Activated naive CD8-positive, alpha-beta T cell treated with anti-CD3 and anti-CD28 coated beads, Interleukin-2, amount 50 U/mL, for 24 hours (primary cell): ENCODE results near the gene SP100.
"Not testable (repeated sequence)": the region's sequence is repeated elsewhere in the genome, so short reads cannot be mapped to it uniquely, and the experiment has no call there.

ENCODE experiments used
- ATAC-seq: fragments of 150-1000 bp; cut with Tn5 transposase; one replicate; pipeline ENCODE4 v1.10.0; 2021
- DNase-seq: peaks from one replicate; pipeline ENCODE4 v3.0.0; 2021
- H3K27ac Mint-ChIP-seq: one replicate; pipeline ENCODE4 v1.8.0; 2021; ENCODE audit warnings: mild to moderate bottlenecking, mixed read lengths
- H3K27me3 Mint-ChIP-seq: one replicate; pipeline ENCODE4 v1.8.0; 2021; ENCODE audit warnings: mixed read lengths
- H3K36me3 Mint-ChIP-seq: one replicate; pipeline ENCODE4 v1.8.0; 2021; ENCODE audit warnings: low read depth, mixed read lengths
- H3K4me1 Mint-ChIP-seq: one replicate; pipeline ENCODE4 v1.8.0; 2021; ENCODE audit warnings: mixed read lengths
- H3K4me3 Mint-ChIP-seq: one replicate; pipeline ENCODE4 v1.8.0; 2021; ENCODE audit warnings: mild to moderate bottlenecking, moderate library complexity, mixed read lengths
- H3K9me3 Mint-ChIP-seq: one replicate; pipeline ENCODE4 v1.8.0; 2021; ENCODE audit warnings: mixed read lengths

The SP100 gene

GRCh38 chr2:230457793-230458192, 41.8 kb downstream of the SP100 start:
- H3K36me3 Mint-ChIP-seq = peaks cover 89% of the 10 kb centered on the region
- peak overlapping the region; percentile 77 for H3K27ac Mint-ChIP-seq
- no peak for DNase-seq
- H3K27me3 Mint-ChIP-seq = no peaks in the 10 kb centered on the region
- peaks cover 23% of the 10 kb centered on the region for H3K9me3 Mint-ChIP-seq
- peaks cover 61% of the 10 kb centered on the region for H3K4me1 Mint-ChIP-seq
- peak; percentile 55 for ATAC-seq
- H3K4me3 Mint-ChIP-seq = no peak overlapping the region

GRCh38 chr2:230459216-230459615, 43.2 kb downstream of the SP100 start:
- peaks cover 18% of the 10 kb centered on the region for H3K9me3 Mint-ChIP-seq
- H3K36me3 Mint-ChIP-seq = peaks cover 88% of the 10 kb centered on the region
- H3K4me1 Mint-ChIP-seq = peaks cover 47% of the 10 kb centered on the region
- no peak overlapping the region for H3K4me3 Mint-ChIP-seq
- DNase-seq = no peak
- ATAC-seq = no peak
- H3K27me3 Mint-ChIP-seq = no peaks in the 10 kb centered on the region
- H3K27ac Mint-ChIP-seq = peak overlapping the region; percentile 27

- no peaks in the 10 kb centered on the region for H3K27me3 Mint-ChIP-seq
- H3K36me3 Mint-ChIP-seq = peaks cover 81% of the 10 kb centered on the region
- peaks cover 7% of the 10 kb centered on the region for H3K9me3 Mint-ChIP-seq
- DNase-seq (no peak), ATAC-seq (no peak)
- no peak overlapping the region for H3K4me3 Mint-ChIP-seq
- peaks cover 38% of the 10 kb centered on the region for H3K4me1 Mint-ChIP-seq
- peak overlapping the region; percentile 96 for H3K27ac Mint-ChIP-seq
Observed at GRCh38 chr2:230471074-230471473, 55.1 kb downstream of the SP100 start.

- H3K4me3 Mint-ChIP-seq = peak overlapping the region; percentile 48
- peaks cover 7% of the 10 kb centered on the region for H3K9me3 Mint-ChIP-seq
- peak overlapping the region; percentile 96 for H3K27ac Mint-ChIP-seq
- peaks cover 73% of the 10 kb centered on the region for H3K36me3 Mint-ChIP-seq
- peaks cover 38% of the 10 kb centered on the region for H3K4me1 Mint-ChIP-seq
- ATAC-seq = peak; percentile 98
- DNase-seq = peak; percentile 46
- no peaks in the 10 kb centered on the region for H3K27me3 Mint-ChIP-seq
Observed at GRCh38 chr2:230472621-230473018, 56.6 kb downstream of the SP100 start.

GRCh38 chr2:230473378-230473777, 57.4 kb downstream of the SP100 start:
- no peak overlapping the region for H3K4me3 Mint-ChIP-seq
- no peaks in the 10 kb centered on the region for H3K27me3 Mint-ChIP-seq
- DNase-seq (no peak), ATAC-seq (peak; percentile 34)
- H3K27ac Mint-ChIP-seq = peak overlapping the region; percentile 96
- H3K36me3 Mint-ChIP-seq = peaks cover 69% of the 10 kb centered on the region
- H3K9me3 Mint-ChIP-seq = peaks cover 7% of the 10 kb centered on the region
- peaks cover 38% of the 10 kb centered on the region for H3K4me1 Mint-ChIP-seq

- peaks cover 38% of the 10 kb centered on the region for H3K4me1 Mint-ChIP-seq
- no peaks in the 10 kb centered on the region for H3K27me3 Mint-ChIP-seq
- H3K36me3 Mint-ChIP-seq = peaks cover 63% of the 10 kb centered on the region
- no peak for ATAC-seq
- DNase-seq = no peak
- peak overlapping the region; percentile 1 for H3K27ac Mint-ChIP-seq
- H3K4me3 Mint-ChIP-seq = no peak overlapping the region
- peaks cover 7% of the 10 kb centered on the region for H3K9me3 Mint-ChIP-seq
Observed at GRCh38 chr2:230475143-230475542, 59.1 kb downstream of the SP100 start.

GRCh38 chr2:230485801-230486341, 69.9 kb downstream of the SP100 start:
- H3K4me1 Mint-ChIP-seq = no peaks in the 10 kb centered on the region
- DNase-seq (no peak), ATAC-seq (no peak)
- no peak overlapping the region for H3K27ac Mint-ChIP-seq
- H3K27me3 Mint-ChIP-seq = no peaks in the 10 kb centered on the region
- peaks cover 75% of the 10 kb centered on the region for H3K36me3 Mint-ChIP-seq
- no peak overlapping the region for H3K4me3 Mint-ChIP-seq
- peaks cover 6% of the 10 kb centered on the region for H3K9me3 Mint-ChIP-seq

GRCh38 chr2:230491219-230491618, 75.2 kb downstream of the SP100 start:
- H3K36me3 Mint-ChIP-seq = peaks cover 83% of the 10 kb centered on the region
- not testable (repeated sequence) for H3K27me3 Mint-ChIP-seq, H3K27ac Mint-ChIP-seq, H3K4me1 Mint-ChIP-seq, H3K9me3 Mint-ChIP-seq, ATAC-seq, DNase-seq, H3K4me3 Mint-ChIP-seq

- Mint-ChIP-seq H3K27ac (no peak overlapping the region), H3K27me3 (no peaks in the 10 kb centered on the region), H3K36me3 (peaks cover 79% of the 10 kb centered on the region), H3K9me3 (peaks cover 6% of the 10 kb centered on the region), H3K4me3 (no peak overlapping the region), H3K4me1 (peaks cover 16% of the 10 kb centered on the region)
- no peak for DNase-seq
- no peak for ATAC-seq
Observed at GRCh38 chr2:230492107-230492506, 76.1 kb downstream of the SP100 start.

- Mint-ChIP-seq H3K4me1 (peaks cover 21% of the 10 kb centered on the region), H3K36me3 (peaks cover 61% of the 10 kb centered on the region), H3K27ac (no peak overlapping the region), H3K27me3 (no peaks in the 10 kb centered on the region), H3K4me3 (no peak overlapping the region), H3K9me3 (no peaks in the 10 kb centered on the region)
- ATAC-seq (no peak), DNase-seq (no peak)
Observed at GRCh38 chr2:230494980-230495379, 79.0 kb downstream of the SP100 start.

GRCh38 chr2:230496891-230497290, 80.9 kb downstream of the SP100 start:
- H3K27ac Mint-ChIP-seq = peak overlapping the region; percentile 46
- no peaks in the 10 kb centered on the region for H3K9me3 Mint-ChIP-seq
- no peaks in the 10 kb centered on the region for H3K27me3 Mint-ChIP-seq
- H3K36me3 Mint-ChIP-seq = peaks cover 52% of the 10 kb centered on the region
- peaks cover 21% of the 10 kb centered on the region for H3K4me1 Mint-ChIP-seq
- DNase-seq = no peak
- peak; percentile 33 for ATAC-seq
- no peak overlapping the region for H3K4me3 Mint-ChIP-seq

GRCh38 chr2:230498506-230499107, 82.6 kb downstream of the SP100 start:
- peaks cover 21% of the 10 kb centered on the region for H3K4me1 Mint-ChIP-seq
- no peak for ATAC-seq

GRCh38 chr2:230502593-230502992, 86.6 kb downstream of the SP100 start:
- Mint-ChIP-seq H3K27me3 (no peaks in the 10 kb centered on the region), H3K27ac (no peak overlapping the region), H3K36me3 (peaks cover 41% of the 10 kb centered on the region), H3K4me3 (no peak overlapping the region), H3K4me1 (peaks cover 3% of the 10 kb centered on the region), H3K9me3 (no peaks in the 10 kb centered on the region)
- ATAC-seq (no peak), DNase-seq (no peak)

More at GRCh38 chr2:230498506-230499107, 82.6 kb downstream of the SP100 start:
- no peaks in the 10 kb centered on the region for H3K27me3 Mint-ChIP-seq
- H3K27ac Mint-ChIP-seq = no peak overlapping the region
- H3K9me3 Mint-ChIP-seq = no peaks in the 10 kb centered on the region
- peaks cover 48% of the 10 kb centered on the region for H3K36me3 Mint-ChIP-seq
- no peak for DNase-seq
- H3K4me3 Mint-ChIP-seq = no peak overlapping the region

GRCh38 chr2:230503798-230504197, 87.8 kb downstream of the SP100 start:
- no peaks in the 10 kb centered on the region for H3K9me3 Mint-ChIP-seq
- H3K27ac Mint-ChIP-seq = no peak overlapping the region
- H3K27me3 Mint-ChIP-seq = no peaks in the 10 kb centered on the region
- no peak overlapping the region for H3K4me3 Mint-ChIP-seq
- ATAC-seq (no peak), DNase-seq (no peak)
- H3K4me1 Mint-ChIP-seq = no peaks in the 10 kb centered on the region
- H3K36me3 Mint-ChIP-seq = peaks cover 42% of the 10 kb centered on the region

- Mint-ChIP-seq H3K4me1 (no peaks in the 10 kb centered on the region), H3K36me3 (peaks cover 44% of the 10 kb centered on the region), H3K27ac (no peak overlapping the region), H3K9me3 (no peaks in the 10 kb centered on the region), H3K4me3 (no peak overlapping the region), H3K27me3 (no peaks in the 10 kb centered on the region)
- ATAC-seq (no peak), DNase-seq (no peak)
Observed at GRCh38 chr2:230505162-230505561, 89.2 kb downstream of the SP100 start.
